ENCODE measurements around the gene MED29. TPM values are rescaled to one million over a fixed set of nuclear protein-coding genes. Genes with fewer than 3 reads are reported as not detected.

The MED29 gene
- total and polyA plus RNA-seq, 2 of the 13 experiments (the other 11 are each of a cell fraction or from before 2014, with no cell fraction given): 14.0 to 19.7 TPM

DNA sequence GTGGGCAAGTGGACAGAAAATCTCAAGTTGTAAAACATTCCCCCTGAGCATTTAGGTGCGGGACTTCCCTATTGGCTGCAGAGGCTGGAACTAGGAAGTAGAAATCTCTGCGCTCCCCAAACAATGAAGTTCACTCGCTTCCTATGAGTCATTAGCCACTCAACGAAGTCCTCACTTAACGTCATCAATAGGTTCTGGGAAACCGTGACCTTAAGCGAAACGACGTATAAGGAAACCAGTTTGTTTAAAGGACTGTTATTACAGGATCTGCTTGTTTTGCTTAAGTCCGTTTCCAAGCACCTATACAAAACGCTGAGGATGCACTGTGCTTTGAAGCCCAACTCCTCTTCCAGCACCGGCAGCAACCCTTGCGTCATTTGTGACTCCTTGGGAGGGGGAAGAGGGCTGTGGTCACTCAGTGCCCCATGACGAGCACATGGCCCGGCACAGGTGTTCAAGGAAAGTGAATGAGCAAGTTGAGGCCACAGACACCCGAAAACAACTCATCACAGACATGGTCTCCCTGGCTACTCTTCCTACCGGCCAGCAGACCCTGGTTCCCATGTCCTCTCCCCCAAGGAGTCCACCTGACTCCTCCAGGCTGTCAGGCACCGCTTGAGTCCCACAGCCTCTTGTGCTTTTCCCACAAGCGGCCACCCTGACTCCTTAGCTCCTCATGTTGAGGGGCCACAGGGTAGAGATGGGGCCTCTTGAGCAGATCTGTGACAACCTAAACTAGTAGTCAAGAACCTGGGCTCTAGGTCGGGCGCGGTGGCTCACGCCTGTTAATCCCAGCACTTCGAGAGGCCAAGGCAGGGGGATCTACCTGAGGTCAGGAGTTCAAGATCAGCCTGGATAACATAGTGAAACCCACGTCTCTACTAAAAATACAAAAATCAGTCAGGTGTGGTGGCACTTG lies 39.8 kb downstream of the MED29 start (continued):
- TF ChIP-seq ZNF83 (CRISPR knock-in tag; IDR thresholded peaks at IDR 0.05; ENCODE audit: borderline replicate concordance): 0 out of 2 replicates have a peak, but pooled peaks have one; percentile 25
- TF ChIP-seq FOSL2 (CRISPR knock-in tag; IDR thresholded peaks at IDR 0.05): peak; percentile 88
- TF ChIP-seq CEBPB (IDR thresholded peaks at IDR 0.05; ENCODE audit: borderline replicate concordance, low read depth, low read length): peak; percentile 41; the same call in 1 of the 2 replicates
- TF ChIP-seq, protein P1, sequence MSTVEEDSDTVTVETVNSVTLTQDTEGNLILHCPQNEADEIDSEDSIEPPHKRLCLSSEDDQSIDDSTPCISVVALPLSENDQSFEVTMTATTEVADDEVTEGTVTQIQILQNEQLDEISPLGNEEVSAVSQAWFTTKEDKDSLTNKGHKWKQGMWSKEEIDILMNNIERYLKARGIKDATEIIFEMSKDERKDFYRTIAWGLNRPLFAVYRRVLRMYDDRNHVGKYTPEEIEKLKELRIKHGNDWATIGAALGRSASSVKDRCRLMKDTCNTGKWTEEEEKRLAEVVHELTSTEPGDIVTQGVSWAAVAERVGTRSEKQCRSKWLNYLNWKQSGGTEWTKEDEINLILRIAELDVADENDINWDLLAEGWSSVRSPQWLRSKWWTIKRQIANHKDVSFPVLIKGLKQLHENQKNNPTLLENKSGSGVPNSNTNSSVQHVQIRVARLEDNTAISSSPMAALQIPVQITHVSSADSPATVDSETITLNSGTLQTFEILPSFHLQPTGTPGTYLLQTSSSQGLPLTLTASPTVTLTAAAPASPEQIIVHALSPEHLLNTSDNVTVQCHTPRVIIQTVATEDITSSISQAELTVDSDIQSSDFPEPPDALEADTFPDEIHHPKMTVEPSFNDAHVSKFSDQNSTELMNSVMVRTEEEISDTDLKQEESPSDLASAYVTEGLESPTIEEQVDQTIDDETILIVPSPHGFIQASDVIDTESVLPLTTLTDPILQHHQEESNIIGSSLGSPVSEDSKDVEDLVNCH (CRISPR knock-in tag; IDR thresholded peaks at IDR 0.05): no peak
- TF ChIP-seq KMT2B (CRISPR knock-in tag; IDR thresholded peaks at IDR 0.05): no peak
- no peak for TF ChIP-seq ZBTB7A (CRISPR knock-in tag; IDR thresholded peaks at IDR 0.05)
- TF ChIP-seq ZNF780A (CRISPR knock-in tag; IDR thresholded peaks at IDR 0.05): no peak
- TF ChIP-seq RARA (CRISPR knock-in tag; IDR thresholded peaks at IDR 0.05): 0 out of 2 replicates have a peak, but pooled peaks have one; percentile 5
- TF ChIP-seq, protein P2, sequence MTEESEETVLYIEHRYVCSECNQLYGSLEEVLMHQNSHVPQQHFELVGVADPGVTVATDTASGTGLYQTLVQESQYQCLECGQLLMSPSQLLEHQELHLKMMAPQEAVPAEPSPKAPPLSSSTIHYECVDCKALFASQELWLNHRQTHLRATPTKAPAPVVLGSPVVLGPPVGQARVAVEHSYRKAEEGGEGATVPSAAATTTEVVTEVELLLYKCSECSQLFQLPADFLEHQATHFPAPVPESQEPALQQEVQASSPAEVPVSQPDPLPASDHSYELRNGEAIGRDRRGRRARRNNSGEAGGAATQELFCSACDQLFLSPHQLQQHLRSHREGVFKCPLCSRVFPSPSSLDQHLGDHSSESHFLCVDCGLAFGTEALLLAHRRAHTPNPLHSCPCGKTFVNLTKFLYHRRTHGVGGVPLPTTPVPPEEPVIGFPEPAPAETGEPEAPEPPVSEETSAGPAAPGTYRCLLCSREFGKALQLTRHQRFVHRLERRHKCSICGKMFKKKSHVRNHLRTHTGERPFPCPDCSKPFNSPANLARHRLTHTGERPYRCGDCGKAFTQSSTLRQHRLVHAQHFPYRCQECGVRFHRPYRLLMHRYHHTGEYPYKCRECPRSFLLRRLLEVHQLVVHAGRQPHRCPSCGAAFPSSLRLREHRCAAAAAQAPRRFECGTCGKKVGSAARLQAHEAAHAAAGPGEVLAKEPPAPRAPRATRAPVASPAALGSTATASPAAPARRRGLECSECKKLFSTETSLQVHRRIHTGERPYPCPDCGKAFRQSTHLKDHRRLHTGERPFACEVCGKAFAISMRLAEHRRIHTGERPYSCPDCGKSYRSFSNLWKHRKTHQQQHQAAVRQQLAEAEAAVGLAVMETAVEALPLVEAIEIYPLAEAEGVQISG (CRISPR knock-in tag; IDR thresholded peaks at IDR 0.05): no peak
- no peak for TF ChIP-seq ARHGAP35 (CRISPR knock-in tag; IDR thresholded peaks at IDR 0.05; ENCODE audit: borderline replicate concordance)
- TF ChIP-seq GTF3A (CRISPR knock-in tag; conservative IDR thresholded peaks at IDR 0.05): no peak
- no peak for TF ChIP-seq ATM (IDR thresholded peaks at IDR 0.05; ENCODE audit: borderline replicate concordance)
- TF ChIP-seq ZFX (CRISPR knock-in tag; IDR thresholded peaks at IDR 0.05; ENCODE audit: low read depth): no peak
- TF ChIP-seq FIP1L1 (IDR thresholded peaks at IDR 0.05; ENCODE audit: borderline replicate concordance, insufficient read depth, low read depth, low read length): no peak
- no peak for TF ChIP-seq FLYWCH1 (CRISPR knock-in tag; IDR thresholded peaks at IDR 0.05)
- TF ChIP-seq EP300 (IDR thresholded peaks at IDR 0.05; ENCODE audit: low read depth in 2 of 2, low read length in 2 of 2): no peak
- no peak for TF ChIP-seq EP300 (CRISPR knock-in tag; IDR thresholded peaks at IDR 0.05; ENCODE audit: borderline replicate concordance)
- TF ChIP-seq, protein P3, sequence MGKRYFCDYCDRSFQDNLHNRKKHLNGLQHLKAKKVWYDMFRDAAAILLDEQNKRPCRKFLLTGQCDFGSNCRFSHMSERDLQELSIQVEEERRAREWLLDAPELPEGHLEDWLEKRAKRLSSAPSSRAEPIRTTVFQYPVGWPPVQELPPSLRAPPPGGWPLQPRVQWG (CRISPR knock-in tag; IDR thresholded peaks at IDR 0.05; ENCODE audit: borderline replicate concordance, low read depth): no peak

All from HepG2 (cell line).